ENCODE data around the gene GLI3.

The GLI3 gene

GRCh38 chr7:42254217-42254616, 17.2 kb upstream of the GLI3 start:
- Histone ChIP-seq H3K27me3 (ENCODE audit: control insufficient read depth in 2 of 2, insufficient read depth in 2 of 2, low read length in 2 of 2) (no peaks in the 10 kb centered on the region), H3K9me3 (ENCODE audit: control insufficient read depth in 2 of 2, low read length in 2 of 2) (no peaks in the 10 kb centered on the region), H3K9ac (ENCODE audit: low read depth in 1 of 2, low read length in 2 of 2) (no peak overlapping the region), H3K36me3 (ENCODE audit: control insufficient read depth in 2 of 2, insufficient read depth in 2 of 2, low read length in 2 of 2) (no peaks in the 10 kb centered on the region), H3K27ac (ENCODE audit: low read depth in 2 of 2, low read length in 2 of 2) (no peak overlapping the region), H3K4me3 (ENCODE audit: low read length in 2 of 2) (no peak overlapping the region), H3K4me1 (ENCODE audit: control insufficient read depth in 2 of 2, insufficient read depth in 2 of 2, low read length in 2 of 2) (no peaks in the 10 kb centered on the region)

- no peaks in the 10 kb centered on the region for H3K4me1 ChIP-seq (ENCODE audit: control insufficient read depth in 2 of 2, insufficient read depth in 2 of 2, low read length in 2 of 2)
- no peaks in the 10 kb centered on the region for H3K9me3 ChIP-seq (ENCODE audit: control insufficient read depth in 2 of 2, low read length in 2 of 2)
- no peak overlapping the region for H3K9ac ChIP-seq (ENCODE audit: low read depth in 1 of 2, low read length in 2 of 2)
- H3K4me3 ChIP-seq (ENCODE audit: low read length in 2 of 2): no peak overlapping the region
- no peak overlapping the region for H3K27ac ChIP-seq (ENCODE audit: low read depth in 2 of 2, low read length in 2 of 2)
- no peaks in the 10 kb centered on the region for H3K27me3 ChIP-seq (ENCODE audit: control insufficient read depth in 2 of 2, insufficient read depth in 2 of 2, low read length in 2 of 2)
- H3K36me3 ChIP-seq (ENCODE audit: control insufficient read depth in 2 of 2, insufficient read depth in 2 of 2, low read length in 2 of 2): no peaks in the 10 kb centered on the region
These were observed 16.3 kb upstream of the GLI3 start for GRCh38 chr7:42253316-42253715.

- Histone ChIP-seq H3K4me1 (ENCODE audit: control insufficient read depth in 2 of 2, insufficient read depth in 2 of 2, low read length in 2 of 2) (no peaks in the 10 kb centered on the region), H3K4me3 (ENCODE audit: low read length in 2 of 2) (no peak overlapping the region), H3K27ac (ENCODE audit: low read depth in 2 of 2, low read length in 2 of 2) (no peak overlapping the region), H3K27me3 (ENCODE audit: control insufficient read depth in 2 of 2, insufficient read depth in 2 of 2, low read length in 2 of 2) (no peaks in the 10 kb centered on the region), H3K9ac (ENCODE audit: low read depth in 1 of 2, low read length in 2 of 2) (no peak overlapping the region), H3K9me3 (ENCODE audit: control insufficient read depth in 2 of 2, low read length in 2 of 2) (no peaks in the 10 kb centered on the region), H3K36me3 (ENCODE audit: control insufficient read depth in 2 of 2, insufficient read depth in 2 of 2, low read length in 2 of 2) (no peaks in the 10 kb centered on the region)
These were observed 13.4 kb upstream of the GLI3 start for GRCh38 chr7:42250411-42250810.

GRCh38 chr7:42248579-42248978, 11.6 kb upstream of the GLI3 start:
- H3K27me3 ChIP-seq (ENCODE audit: control insufficient read depth in 2 of 2, insufficient read depth in 2 of 2, low read length in 2 of 2): no peaks in the 10 kb centered on the region
- H3K4me1 ChIP-seq (ENCODE audit: control insufficient read depth in 2 of 2, insufficient read depth in 2 of 2, low read length in 2 of 2): no peaks in the 10 kb centered on the region
- H3K4me3 ChIP-seq (ENCODE audit: low read length in 2 of 2): no peak overlapping the region
- no peak overlapping the region for H3K27ac ChIP-seq (ENCODE audit: low read depth in 2 of 2, low read length in 2 of 2)
- H3K9me3 ChIP-seq (ENCODE audit: control insufficient read depth in 2 of 2, low read length in 2 of 2): no peaks in the 10 kb centered on the region
- no peaks in the 10 kb centered on the region for H3K36me3 ChIP-seq (ENCODE audit: control insufficient read depth in 2 of 2, insufficient read depth in 2 of 2, low read length in 2 of 2)
- H3K9ac ChIP-seq (ENCODE audit: low read depth in 1 of 2, low read length in 2 of 2): no peak overlapping the region

- Histone ChIP-seq H3K9me3 (ENCODE audit: control insufficient read depth in 2 of 2, low read length in 2 of 2) (no peaks in the 10 kb centered on the region), H3K4me1 (ENCODE audit: control insufficient read depth in 2 of 2, insufficient read depth in 2 of 2, low read length in 2 of 2) (no peaks in the 10 kb centered on the region), H3K4me3 (ENCODE audit: low read length in 2 of 2) (no peak overlapping the region), H3K36me3 (ENCODE audit: control insufficient read depth in 2 of 2, insufficient read depth in 2 of 2, low read length in 2 of 2) (no peaks in the 10 kb centered on the region), H3K27me3 (ENCODE audit: control insufficient read depth in 2 of 2, insufficient read depth in 2 of 2, low read length in 2 of 2) (no peaks in the 10 kb centered on the region), H3K27ac (ENCODE audit: low read depth in 2 of 2, low read length in 2 of 2) (no peak overlapping the region), H3K9ac (ENCODE audit: low read depth in 1 of 2, low read length in 2 of 2) (no peak overlapping the region)
These were observed 10.3 kb upstream of the GLI3 start for GRCh38 chr7:42247301-42247700.

GRCh38 chr7:42244828-42245227, 7.8 kb upstream of the GLI3 start:
- H3K9me3 ChIP-seq (ENCODE audit: control insufficient read depth in 2 of 2, low read length in 2 of 2): no peaks in the 10 kb centered on the region
- no peaks in the 10 kb centered on the region for H3K4me1 ChIP-seq (ENCODE audit: control insufficient read depth in 2 of 2, insufficient read depth in 2 of 2, low read length in 2 of 2)
- no peaks in the 10 kb centered on the region for H3K36me3 ChIP-seq (ENCODE audit: control insufficient read depth in 2 of 2, insufficient read depth in 2 of 2, low read length in 2 of 2)
- H3K9ac ChIP-seq (ENCODE audit: low read depth in 1 of 2, low read length in 2 of 2): no peak overlapping the region
- peaks cover 0 to under 1% of the 10 kb centered on the region in 2 donors for H3K27me3 ChIP-seq (ENCODE audit: control insufficient read depth in 2 of 2, insufficient read depth in 2 of 2, low read length in 2 of 2)
- no peak overlapping the region for H3K27ac ChIP-seq (ENCODE audit: low read depth in 2 of 2, low read length in 2 of 2)
- no peak overlapping the region for H3K4me3 ChIP-seq (ENCODE audit: low read length in 2 of 2)

GRCh38 chr7:42242381-42242780, 5.4 kb upstream of the GLI3 start:
- Histone ChIP-seq H3K9me3 (ENCODE audit: control insufficient read depth in 2 of 2, low read length in 2 of 2) (no peaks in the 10 kb centered on the region), H3K9ac (ENCODE audit: low read depth in 1 of 2, low read length in 2 of 2) (no peak overlapping the region), H3K27ac (ENCODE audit: low read depth in 2 of 2, low read length in 2 of 2) (no peak overlapping the region), H3K27me3 (ENCODE audit: control insufficient read depth in 2 of 2, insufficient read depth in 2 of 2, low read length in 2 of 2) (peaks cover 3 to 11% of the 10 kb centered on the region in 2 donors), H3K4me3 (ENCODE audit: low read length in 2 of 2) (no peak overlapping the region), H3K4me1 (ENCODE audit: control insufficient read depth in 2 of 2, insufficient read depth in 2 of 2, low read length in 2 of 2) (no peaks in the 10 kb centered on the region), H3K36me3 (ENCODE audit: control insufficient read depth in 2 of 2, insufficient read depth in 2 of 2, low read length in 2 of 2) (no peaks in the 10 kb centered on the region)

GRCh38 chr7:42241424-42241823, 4.4 kb upstream of the GLI3 start:
- Histone ChIP-seq H3K4me1 (ENCODE audit: control insufficient read depth in 2 of 2, insufficient read depth in 2 of 2, low read length in 2 of 2) (no peaks in the 10 kb centered on the region), H3K27me3 (ENCODE audit: control insufficient read depth in 2 of 2, insufficient read depth in 2 of 2, low read length in 2 of 2) (peaks cover 3 to 14% of the 10 kb centered on the region in 2 donors), H3K36me3 (ENCODE audit: control insufficient read depth in 2 of 2, insufficient read depth in 2 of 2, low read length in 2 of 2) (no peaks in the 10 kb centered on the region), H3K9ac (ENCODE audit: low read depth in 1 of 2, low read length in 2 of 2) (no peak overlapping the region), H3K27ac (ENCODE audit: low read depth in 2 of 2, low read length in 2 of 2) (no peak overlapping the region), H3K4me3 (ENCODE audit: low read length in 2 of 2) (no peak overlapping the region), H3K9me3 (ENCODE audit: control insufficient read depth in 2 of 2, low read length in 2 of 2) (no peaks in the 10 kb centered on the region)

GRCh38 chr7:42240416-42240815, 3.4 kb upstream of the GLI3 start:
- Histone ChIP-seq H3K27me3 (ENCODE audit: control insufficient read depth in 2 of 2, insufficient read depth in 2 of 2, low read length in 2 of 2) (peaks cover 8 to 22% of the 10 kb centered on the region in 2 donors), H3K9me3 (ENCODE audit: control insufficient read depth in 2 of 2, low read length in 2 of 2) (no peaks in the 10 kb centered on the region), H3K4me3 (ENCODE audit: low read length in 2 of 2) (no peak overlapping the region), H3K9ac (ENCODE audit: low read depth in 1 of 2, low read length in 2 of 2) (no peak overlapping the region), H3K4me1 (ENCODE audit: control insufficient read depth in 2 of 2, insufficient read depth in 2 of 2, low read length in 2 of 2) (peaks cover 2 to 5% of the 10 kb centered on the region in 2 donors), H3K36me3 (ENCODE audit: control insufficient read depth in 2 of 2, insufficient read depth in 2 of 2, low read length in 2 of 2) (no peaks in the 10 kb centered on the region), H3K27ac (ENCODE audit: low read depth in 2 of 2, low read length in 2 of 2) (no peak overlapping the region)

GRCh38 chr7:42238709-42239366, 1.8 kb upstream of the GLI3 start:
- no peaks in the 10 kb centered on the region for H3K9me3 ChIP-seq (ENCODE audit: control insufficient read depth in 2 of 2, low read length in 2 of 2)
- peaks cover 2 to 5% of the 10 kb centered on the region in 2 donors for H3K4me1 ChIP-seq (ENCODE audit: control insufficient read depth in 2 of 2, insufficient read depth in 2 of 2, low read length in 2 of 2)
- peak overlapping the region; percentile 72 to 76 for H3K27ac ChIP-seq (ENCODE audit: low read depth in 2 of 2, low read length in 2 of 2)
- H3K27me3 ChIP-seq (ENCODE audit: control insufficient read depth in 2 of 2, insufficient read depth in 2 of 2, low read length in 2 of 2): peaks cover 10 to 34% of the 10 kb centered on the region in 2 donors
- no peak overlapping the region for H3K9ac ChIP-seq (ENCODE audit: low read depth in 1 of 2, low read length in 2 of 2)
- no peak overlapping the region for H3K4me3 ChIP-seq (ENCODE audit: low read length in 2 of 2)
- H3K36me3 ChIP-seq (ENCODE audit: control insufficient read depth in 2 of 2, insufficient read depth in 2 of 2, low read length in 2 of 2): no peaks in the 10 kb centered on the region
